ENCODE data around the gene NPAS4.

- TF ChIP-seq EZH2 (IDR thresholded peaks at IDR 0.05; ENCODE audit: low read length) (no peak), CTCF (optimal IDR thresholded peaks at IDR 0.05 in 1 of 3, IDR thresholded peaks at IDR 0.05 in 1 of 3, conservative IDR thresholded peaks at IDR 0.05 in 1 of 3; ENCODE audit: extremely low read depth in 1 of 3, insufficient read depth in 2 of 3, low read length in 3 of 3) (no peak)
These were observed 1.0 kb upstream of the NPAS4 start for GRCh38 chr11:66419825-66420224.
